NCI-H526 (cell line): Measurements from ENCODE around the gene WTIP.
A peak's percentile ranks its signal among the peaks of the same experiment; 100 is the strongest.
"Not testable (repeated sequence)": the region's sequence is repeated elsewhere in the genome, so short reads cannot be mapped to it uniquely, and the experiment has no call there.

Source experiments
- DNase-seq, 2 experiments: peaks; one replicate each; lab custom pipeline; 2025; lab: John Stamatoyannopoulos, UW

Gene WTIP

GRCh38 chr19:34480971-34481841 lies at the start of gene WTIP:
WTIP (plus strand) TSS chr19:34481758; CDS start chr19:34481975, 217 bp downstream.
- DNase-seq = peak in 1 of 2 experiments; percentile 59

- DNase-seq = no peak
Observed at GRCh38 chr19:34432797-34433196, 48.8 kb upstream of the WTIP start.

- no peak for DNase-seq
Observed at GRCh38 chr19:34436716-34437115, 44.8 kb upstream of the WTIP start.

GRCh38 chr19:34448191-34448590 lies 33.4 kb upstream of the WTIP start:
- no peak for DNase-seq

- no peak for DNase-seq
Observed at GRCh38 chr19:34452723-34453122, 28.8 kb upstream of the WTIP start.

GRCh38 chr19:34454091-34454490 lies 27.5 kb upstream of the WTIP start:
- DNase-seq = no peak

- DNase-seq = no peak
Observed at GRCh38 chr19:34454685-34455084, 26.9 kb upstream of the WTIP start.

GRCh38 chr19:34455783-34456480 lies 25.6 kb upstream of the WTIP start:
- not testable (repeated sequence) for DNase-seq

- DNase-seq = no peak
Observed at GRCh38 chr19:34457446-34457845, 24.1 kb upstream of the WTIP start.

- no peak for DNase-seq
Observed at GRCh38 chr19:34458677-34459076, 22.9 kb upstream of the WTIP start.

GRCh38 chr19:34459614-34460013 lies 21.9 kb upstream of the WTIP start:
- peak in 1 of 2 experiments; percentile 27 for DNase-seq

GRCh38 chr19:34461375-34462100 lies 20.0 kb upstream of the WTIP start:
- no peak for DNase-seq

- not testable (repeated sequence) for DNase-seq
Observed at GRCh38 chr19:34464785-34465184, 16.8 kb upstream of the WTIP start.

- no peak for DNase-seq
Observed at GRCh38 chr19:34468409-34468808, 13.1 kb upstream of the WTIP start.

- not testable (repeated sequence) for DNase-seq
Observed at GRCh38 chr19:34469026-34469425, 12.5 kb upstream of the WTIP start.

GRCh38 chr19:34471906-34472700 lies 9.5 kb upstream of the WTIP start:
- DNase-seq = no peak

GRCh38 chr19:34474233-34474989 lies 7.1 kb upstream of the WTIP start:
- DNase-seq = no peak

- no peak for DNase-seq
Observed at GRCh38 chr19:34475026-34475974, 6.3 kb upstream of the WTIP start.

GRCh38 chr19:34475975-34476594 lies 5.5 kb upstream of the WTIP start:
- DNase-seq = no peak
